NB4 (cell line): ENCODE results near the gene STT3A.
"Not testable (repeated sequence)": the region's sequence is repeated elsewhere in the genome, so short reads cannot be mapped to it uniquely, and the experiment has no call there.

ENCODE experiments used
- CTCF ChIP-seq: IDR thresholded peaks from one replicate; pipeline ENCODE4 v1.5.1; 2012; ENCODE audit warnings: low read depth, low read length
- MAX ChIP-seq: IDR thresholded peaks from 2 replicates; pipeline ENCODE4 v1.6.1; 2011; ENCODE audit warnings: low read depth, low read length
- MYC ChIP-seq: IDR thresholded peaks from 2 replicates; pipeline ENCODE4 v1.6.1; 2011; ENCODE audit warnings: low read depth, low read length
- POLR2A ChIP-seq: IDR thresholded peaks from 2 replicates; pipeline ENCODE4 v1.6.1; 2011; ENCODE audit warnings: mild to moderate bottlenecking; ENCODE audit not compliant: insufficient read length; ENCODE audit errors: extremely low read depth

GRCh38 chr11:125577181-125577580 is 15.5 kb upstream of the STT3A start:
- not testable (repeated sequence) for TF ChIP-seq CTCF, POLR2A, MAX, MYC
